ENCODE data around the gene EMP1. TPM values are rescaled to one million over a fixed set of nuclear protein-coding genes. Genes with fewer than 3 reads are reported as not detected.

EMP1 gene
- total RNA-seq, 1 experiment from 2014 or later, result 18.6 TPM

DNA sequence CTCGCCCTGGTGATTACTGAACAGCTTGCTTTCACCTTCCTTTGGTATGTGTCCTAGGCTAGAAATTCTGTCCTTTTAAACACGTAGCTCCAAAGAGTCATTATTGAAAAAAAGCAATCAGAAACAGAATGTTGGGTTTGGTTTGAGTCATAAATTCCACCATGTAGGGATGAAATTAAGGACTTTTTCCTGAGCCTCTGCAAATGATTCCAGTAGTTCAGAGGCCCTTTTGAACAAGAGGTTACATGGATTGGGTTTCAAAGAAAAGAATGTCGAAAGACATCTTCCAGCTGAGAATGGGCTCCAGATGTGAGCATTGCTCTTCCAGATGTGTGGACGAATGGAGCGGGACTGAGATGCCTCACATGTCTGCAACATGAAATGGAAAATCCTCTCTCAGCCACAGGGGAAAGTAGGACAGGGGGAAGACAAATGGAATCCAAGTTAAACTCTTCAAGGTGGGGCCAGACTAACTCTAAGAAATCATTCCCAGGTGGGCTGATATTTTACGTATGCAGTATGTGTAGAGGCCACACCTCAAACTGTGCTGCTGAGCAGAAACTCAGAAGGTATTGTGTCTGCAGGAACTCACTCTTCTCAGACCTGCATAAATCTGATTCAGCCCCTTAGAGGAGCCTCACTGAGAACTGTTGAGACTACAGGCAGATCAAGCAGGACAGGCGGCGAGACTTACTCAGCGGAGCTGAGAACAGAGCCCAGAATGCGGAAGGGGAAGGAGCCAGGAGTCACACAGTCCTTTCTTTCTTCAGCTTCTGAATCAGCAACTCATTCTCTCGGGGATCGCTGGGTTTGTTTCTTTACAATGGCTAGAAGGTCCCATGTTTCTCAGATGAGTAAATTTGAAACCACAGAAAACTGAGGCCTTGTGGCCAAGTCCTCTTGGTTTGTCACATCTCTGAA lies 23.3 kb upstream of the EMP1 start:
- no peaks in the 10 kb centered on the region for H3K4me1 ChIP-seq (ENCODE audit: control insufficient read depth, insufficient read depth, low read length)
- H3K27ac ChIP-seq (ENCODE audit: low read length), result 0 out of 2 replicates have a peak overlapping the region, but pooled peaks have one; percentile 29
- ATAC-seq, result no peak
- ChIA-PET CTCF (no interaction called here), POLR2A (no interaction called here)
- TF ChIP-seq POLR2AphosphoS5 (IDR thresholded peaks at IDR 0.05; ENCODE audit: low read depth, low read length) (no peak), TCF7L2 (IDR thresholded peaks at IDR 0.05; ENCODE audit: low read depth, low read length) (no peak), SIN3A (IDR thresholded peaks at IDR 0.05; ENCODE audit: borderline replicate concordance, insufficient read depth, low read depth, low read length) (no peak)
- TF ChIP-seq, protein P1, sequence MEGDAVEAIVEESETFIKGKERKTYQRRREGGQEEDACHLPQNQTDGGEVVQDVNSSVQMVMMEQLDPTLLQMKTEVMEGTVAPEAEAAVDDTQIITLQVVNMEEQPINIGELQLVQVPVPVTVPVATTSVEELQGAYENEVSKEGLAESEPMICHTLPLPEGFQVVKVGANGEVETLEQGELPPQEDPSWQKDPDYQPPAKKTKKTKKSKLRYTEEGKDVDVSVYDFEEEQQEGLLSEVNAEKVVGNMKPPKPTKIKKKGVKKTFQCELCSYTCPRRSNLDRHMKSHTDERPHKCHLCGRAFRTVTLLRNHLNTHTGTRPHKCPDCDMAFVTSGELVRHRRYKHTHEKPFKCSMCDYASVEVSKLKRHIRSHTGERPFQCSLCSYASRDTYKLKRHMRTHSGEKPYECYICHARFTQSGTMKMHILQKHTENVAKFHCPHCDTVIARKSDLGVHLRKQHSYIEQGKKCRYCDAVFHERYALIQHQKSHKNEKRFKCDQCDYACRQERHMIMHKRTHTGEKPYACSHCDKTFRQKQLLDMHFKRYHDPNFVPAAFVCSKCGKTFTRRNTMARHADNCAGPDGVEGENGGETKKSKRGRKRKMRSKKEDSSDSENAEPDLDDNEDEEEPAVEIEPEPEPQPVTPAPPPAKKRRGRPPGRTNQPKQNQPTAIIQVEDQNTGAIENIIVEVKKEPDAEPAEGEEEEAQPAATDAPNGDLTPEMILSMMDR (IDR thresholded peaks at IDR 0.05), result no peak
- TF ChIP-seq, protein P2, sequence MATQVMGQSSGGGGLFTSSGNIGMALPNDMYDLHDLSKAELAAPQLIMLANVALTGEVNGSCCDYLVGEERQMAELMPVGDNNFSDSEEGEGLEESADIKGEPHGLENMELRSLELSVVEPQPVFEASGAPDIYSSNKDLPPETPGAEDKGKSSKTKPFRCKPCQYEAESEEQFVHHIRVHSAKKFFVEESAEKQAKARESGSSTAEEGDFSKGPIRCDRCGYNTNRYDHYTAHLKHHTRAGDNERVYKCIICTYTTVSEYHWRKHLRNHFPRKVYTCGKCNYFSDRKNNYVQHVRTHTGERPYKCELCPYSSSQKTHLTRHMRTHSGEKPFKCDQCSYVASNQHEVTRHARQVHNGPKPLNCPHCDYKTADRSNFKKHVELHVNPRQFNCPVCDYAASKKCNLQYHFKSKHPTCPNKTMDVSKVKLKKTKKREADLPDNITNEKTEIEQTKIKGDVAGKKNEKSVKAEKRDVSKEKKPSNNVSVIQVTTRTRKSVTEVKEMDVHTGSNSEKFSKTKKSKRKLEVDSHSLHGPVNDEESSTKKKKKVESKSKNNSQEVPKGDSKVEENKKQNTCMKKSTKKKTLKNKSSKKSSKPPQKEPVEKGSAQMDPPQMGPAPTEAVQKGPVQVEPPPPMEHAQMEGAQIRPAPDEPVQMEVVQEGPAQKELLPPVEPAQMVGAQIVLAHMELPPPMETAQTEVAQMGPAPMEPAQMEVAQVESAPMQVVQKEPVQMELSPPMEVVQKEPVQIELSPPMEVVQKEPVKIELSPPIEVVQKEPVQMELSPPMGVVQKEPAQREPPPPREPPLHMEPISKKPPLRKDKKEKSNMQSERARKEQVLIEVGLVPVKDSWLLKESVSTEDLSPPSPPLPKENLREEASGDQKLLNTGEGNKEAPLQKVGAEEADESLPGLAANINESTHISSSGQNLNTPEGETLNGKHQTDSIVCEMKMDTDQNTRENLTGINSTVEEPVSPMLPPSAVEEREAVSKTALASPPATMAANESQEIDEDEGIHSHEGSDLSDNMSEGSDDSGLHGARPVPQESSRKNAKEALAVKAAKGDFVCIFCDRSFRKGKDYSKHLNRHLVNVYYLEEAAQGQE (IDR thresholded peaks at IDR 0.05; ENCODE audit: insufficient read depth in 1 of 2, low read depth in 2 of 2, low read length in 1 of 2), result no peak
- H3K36me3 ChIP-seq (ENCODE audit: control insufficient read depth, insufficient read depth, low read length), result no peaks in the 10 kb centered on the region
- H3K9me3 ChIP-seq (ENCODE audit: control insufficient read depth, insufficient read depth, low read depth, low read length), result no peaks in the 10 kb centered on the region
- no peak overlapping the region for H3K4me3 ChIP-seq (ENCODE audit: low read depth in 2 of 2, low read length in 2 of 2)
- H3K27me3 ChIP-seq (ENCODE audit: control insufficient read depth, insufficient read depth, low read length), result no peaks in the 10 kb centered on the region
- DNase-seq (ENCODE audit: low read depth, low spot score), result no peak
- intact Hi-C loops (cut with micrococcal nuclease; ENCODE audit: unreplicated experiment), result no loop called here
- BruUV-seq (replicated peaks), result no TSS peak
- in situ Hi-C loops (cut with HindIII; ENCODE audit: low pct_unique_long_range_greater_than_20kb, low sequenced_read_pairs), result no loop called here

DNA sequence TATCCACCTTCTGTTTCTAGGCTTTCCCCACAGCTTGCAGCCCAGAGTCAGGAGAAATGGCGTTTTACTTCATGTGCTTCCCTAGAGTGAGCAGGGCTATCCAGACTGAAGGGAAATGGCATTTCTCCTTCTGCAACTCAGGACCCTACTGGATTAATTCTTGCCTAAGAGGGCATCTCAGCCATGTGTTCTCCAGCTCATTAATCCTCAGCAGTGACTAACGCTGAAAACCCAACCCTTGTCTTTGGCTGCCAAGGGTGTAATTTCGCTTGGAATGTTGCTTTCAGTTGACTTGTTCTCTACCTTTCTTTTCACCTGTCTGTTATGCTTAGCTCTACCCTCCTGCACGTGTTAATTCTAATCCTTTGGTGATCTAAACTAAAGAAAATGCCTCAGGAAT lies 21.0 kb upstream of the EMP1 start:
- Histone ChIP-seq H3K36me3 (ENCODE audit: control insufficient read depth, insufficient read depth, low read length) (no peaks in the 10 kb centered on the region), H3K4me3 (ENCODE audit: low read depth in 2 of 2, low read length in 2 of 2) (no peak overlapping the region), H3K27me3 (ENCODE audit: control insufficient read depth, insufficient read depth, low read length) (no peaks in the 10 kb centered on the region), H3K4me1 (ENCODE audit: control insufficient read depth, insufficient read depth, low read length) (no peaks in the 10 kb centered on the region), H3K27ac (ENCODE audit: low read length) (no peak overlapping the region), H3K9me3 (ENCODE audit: control insufficient read depth, insufficient read depth, low read depth, low read length) (no peaks in the 10 kb centered on the region)
- DNase-seq (ENCODE audit: low read depth, low spot score) (no peak), ATAC-seq (no peak)
- BruUV-seq (replicated peaks), result no TSS peak
- POLR2A ChIA-PET, result no interaction called here
- intact Hi-C loops (cut with micrococcal nuclease; ENCODE audit: unreplicated experiment), result no loop called here
- TF ChIP-seq TCF7L2 (IDR thresholded peaks at IDR 0.05; ENCODE audit: low read depth, low read length) (no peak), SIN3A (IDR thresholded peaks at IDR 0.05; ENCODE audit: borderline replicate concordance, insufficient read depth, low read depth, low read length) (no peak)
- TF ChIP-seq, protein P2 (IDR thresholded peaks at IDR 0.05; ENCODE audit: insufficient read depth in 1 of 2, low read depth in 2 of 2, low read length in 1 of 2), result no peak
- TF ChIP-seq, protein P1 (IDR thresholded peaks at IDR 0.05), result no peak
- in situ Hi-C loops (cut with HindIII; ENCODE audit: low pct_unique_long_range_greater_than_20kb, low sequenced_read_pairs), result no loop called here
- CTCF ChIA-PET, result no interaction called here
